ENCODE data around the gene MRGPRD.

- no peak for TF ChIP-seq CTCF (IDR thresholded peaks at IDR 0.05)
- TF ChIP-seq POLR2A (IDR thresholded peaks at IDR 0.05), result no peak
These were observed 13.5 kb upstream of the MRGPRD start for GRCh38 chr11:68994161-68994893.
